GM21737 (cell line): ENCODE measurements around the gene SIPA1L3.

Experiments
- ATAC-seq: cut with Tn5 transposase; IDR thresholded peaks from one replicate; pipeline ENCODE4 v1.9.1; 2021; ENCODE audit warnings: mild to moderate bottlenecking, moderate library complexity; ENCODE audit not compliant: unreplicated experiment

SIPA1L3 gene

GRCh38 chr19:38251564-38252051 lies 344.6 kb downstream of the SIPA1L3 start:
- ATAC-seq, result no peak

- ATAC-seq, result no peak
Measured at GRCh38 chr19:38252385-38252784, 345.4 kb downstream of the SIPA1L3 start.

- no peak for ATAC-seq
Measured at GRCh38 chr19:38252941-38253691, 346.1 kb downstream of the SIPA1L3 start.

- no peak for ATAC-seq
Measured at GRCh38 chr19:38253788-38254187, 346.8 kb downstream of the SIPA1L3 start.

GRCh38 chr19:38255383-38256014 lies 348.5 kb downstream of the SIPA1L3 start:
- no peak for ATAC-seq
